Measurements from ENCODE around the gene EVL. TPM values are rescaled to one million over a fixed set of nuclear protein-coding genes. Genes with fewer than 3 reads are reported as not detected.

EVL gene
- total and polyA plus RNA-seq, 10 of the 15 experiments (the other 5 are each of a cell fraction or from before 2014, with no cell fraction given), result 11.9 to 341 (median 89.8) TPM

GRCh38 chr14:100155756-100156616 is 90.8 kb downstream of the EVL start:
- ChIA-PET RAD21 (ENCODE audit: unreplicated experiment) (interaction anchor here (1.8 kb wide), 1 partner anchor 85 kb away, joined by 3 read pairs; no protein-coding TSS in a partner anchor), POLR2A (no interaction called here), SMC1A (ENCODE audit: uncharacterized antibody, unreplicated experiment) (interaction anchor here (1.1 to 1.2 kb wide), 2 partner anchors 118 to 173 kb away, joined by 3 read pairs; no protein-coding TSS in a partner anchor), CTCF (interaction anchor here (0.6 to 1.8 kb wide), 12 partner anchors 10 to 175 kb away, joined by 3 to 7 read pairs (median 3); no protein-coding TSS in a partner anchor)
- intact Hi-C loops (cut with micrococcal nuclease; ENCODE audit: unreplicated experiment) (no loop called here), in situ Hi-C loops (cut with MboI) (no loop called here)
- H3K9ac ChIP-seq (ENCODE audit: control insufficient read depth, insufficient read depth, low read length), result no peak overlapping the region
- no peaks in the 10 kb centered on the region for H3K79me2 ChIP-seq (ENCODE audit: control insufficient read depth, insufficient read depth, low read length)
- DNase-seq (ENCODE audit: low read depth, low spot score) (no peak), FAIRE-seq (no peak), ATAC-seq (no peak)
- H3K27me3 ChIP-seq (replicated peaks in 1 of 2; ENCODE audit: control insufficient read depth in 2 of 2, insufficient read depth in 2 of 2, low read length in 1 of 2), result peaks cover 0 to 5% of the 10 kb centered on the region in 2 experiments; a peak in 2 of 4 replicates
- H3K4me3 ChIP-seq, result no peak overlapping the region
- H3K4me1 ChIP-seq (ENCODE audit: control insufficient read depth, insufficient read depth, low read length), result peaks cover 15% of the 10 kb centered on the region
- no peaks in the 10 kb centered on the region for H3K36me3 ChIP-seq (ENCODE audit: control insufficient read depth in 2 of 2, insufficient read depth in 2 of 2, low read length in 1 of 2)
- H3K27ac ChIP-seq (ENCODE audit: control insufficient read depth, insufficient read depth), result no peak overlapping the region
- no peaks in the 10 kb centered on the region; the same call in 2 of the 3 replicates for H3K9me3 ChIP-seq (replicated peaks; ENCODE audit: control insufficient read depth, insufficient read depth, low read length)
- no peaks in the 10 kb centered on the region for H4K20me1 ChIP-seq (ENCODE audit: control insufficient read depth, insufficient read depth)
- no peak for TF ChIP-seq CBFB (IDR thresholded peaks at IDR 0.05; ENCODE audit: low read depth)
- TF ChIP-seq YY1 (IDR thresholded peaks at IDR 0.05; ENCODE audit: low read depth, low read length), result no peak
- no peak for TF ChIP-seq NBN (IDR thresholded peaks at IDR 0.05)
- TF ChIP-seq NFYB (IDR thresholded peaks at IDR 0.05; ENCODE audit: insufficient read depth, low read depth, low read length), result no peak
- no peak for TF ChIP-seq SREBF2 (IDR thresholded peaks at IDR 0.05; ENCODE audit: low read length)
- no peak for TF ChIP-seq CHD2 (IDR thresholded peaks at IDR 0.05; ENCODE audit: borderline replicate concordance, low read depth, low read length)
- TF ChIP-seq RAD21 (IDR thresholded peaks at IDR 0.05; ENCODE audit: insufficient read depth, low read depth, low read length), result no peak
- TF ChIP-seq, protein P1, sequence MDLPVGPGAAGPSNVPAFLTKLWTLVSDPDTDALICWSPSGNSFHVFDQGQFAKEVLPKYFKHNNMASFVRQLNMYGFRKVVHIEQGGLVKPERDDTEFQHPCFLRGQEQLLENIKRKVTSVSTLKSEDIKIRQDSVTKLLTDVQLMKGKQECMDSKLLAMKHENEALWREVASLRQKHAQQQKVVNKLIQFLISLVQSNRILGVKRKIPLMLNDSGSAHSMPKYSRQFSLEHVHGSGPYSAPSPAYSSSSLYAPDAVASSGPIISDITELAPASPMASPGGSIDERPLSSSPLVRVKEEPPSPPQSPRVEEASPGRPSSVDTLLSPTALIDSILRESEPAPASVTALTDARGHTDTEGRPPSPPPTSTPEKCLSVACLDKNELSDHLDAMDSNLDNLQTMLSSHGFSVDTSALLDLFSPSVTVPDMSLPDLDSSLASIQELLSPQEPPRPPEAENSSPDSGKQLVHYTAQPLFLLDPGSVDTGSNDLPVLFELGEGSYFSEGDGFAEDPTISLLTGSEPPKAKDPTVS (IDR thresholded peaks at IDR 0.05; ENCODE audit: low read depth, low read length), result no peak
- no peak for TF ChIP-seq RFX5 (IDR thresholded peaks at IDR 0.05; ENCODE audit: low read depth, low read length)
- H2AFZ ChIP-seq (ENCODE audit: control insufficient read depth, low read depth, low read length), result no peak overlapping the region
- H3K4me2 ChIP-seq (ENCODE audit: control insufficient read depth, insufficient read depth), result no peak overlapping the region
- 75% methylated on average over 12 of the region's 12 CpGs for WGBS (ENCODE audit: insufficient coverage, insufficient replicate concordance, low lambda C conversion rate, missing lambda C conversion rate)
- BruUV-seq (replicated peaks), result no TSS peak

Measured in GM12878 (cell line).